SK-N-SH treated with all-trans-retinoic acid at 6 μM for 48 hours (cell line): ENCODE data around the gene UBQLNL.

Experiments used
- ATAC-seq: fragments of 200-7000 bp; cut with Tn5 transposase; 3 replicates; pipeline ENCODE4 v1.9.1; 2020; ENCODE audit warnings: mild to moderate bottlenecking, moderate library complexity
- ARNTL ChIP-seq: fragments of 450-650 bp; formaldehyde crosslinking; IDR thresholded peaks from 2 replicates; pipeline ENCODE4 v1.5.0; 2020; ENCODE audit warnings: low read depth, mild to moderate bottlenecking, moderate library complexity, borderline replicate concordance
- BACH2 ChIP-seq: fragments of 250-450 bp; sonication (Bioruptor Pico); IDR thresholded peaks from 2 replicates; pipeline ENCODE4 v1.9.0; 2021; ENCODE audit warnings: mild to moderate bottlenecking, borderline replicate concordance
- CREB5 ChIP-seq: fragments of 250-450 bp; sonication (Bioruptor Pico); IDR thresholded peaks from 2 replicates; pipeline ENCODE4 v1.5.1; 2020; ENCODE audit warnings: low read depth, mild to moderate bottlenecking, moderate library complexity
- CSDC2 ChIP-seq: fragments of 250-450 bp; sonication (Bioruptor Pico); IDR thresholded peaks from 2 replicates; pipeline ENCODE4 v1.5.0; 2020; ENCODE audit warnings: mild to moderate bottlenecking, moderate library complexity
- CSRNP3 ChIP-seq: fragments of 250-450 bp; sonication (Bioruptor Pico); IDR thresholded peaks from 2 replicates; pipeline ENCODE4 v1.5.1; 2021; ENCODE audit warnings: mild to moderate bottlenecking, moderate library complexity
- ESRRG ChIP-seq: fragments of 250-450 bp; sonication (Bioruptor Pico); IDR thresholded peaks from 2 replicates; pipeline ENCODE4 v1.6.1; 2021; ENCODE audit warnings: mild to moderate bottlenecking
- GLIS3 ChIP-seq: fragments of 250-450 bp; sonication (Bioruptor Pico); IDR thresholded peaks from 2 replicates; pipeline ENCODE4 v1.5.0; 2020; ENCODE audit warnings: mild to moderate bottlenecking, moderate library complexity
- ISL1 ChIP-seq: fragments of 250-450 bp; sonication (Bioruptor Pico); IDR thresholded peaks from 2 replicates; pipeline ENCODE4 v2.1.2; 2022; ENCODE audit warnings: mild to moderate bottlenecking, moderate library complexity
- OSR1 ChIP-seq: fragments of 250-450 bp; sonication (Bioruptor Pico); IDR thresholded peaks from 2 replicates; pipeline ENCODE4 v1.8.0; 2022; ENCODE audit warnings: moderate library complexity, mild to moderate bottlenecking, inconsistent platforms
- PATZ1 ChIP-seq: fragments of 250-450 bp; sonication (Bioruptor Pico); IDR thresholded peaks from 2 replicates; pipeline ENCODE4 v1.8.0; 2020; ENCODE audit warnings: mild to moderate bottlenecking, moderate library complexity, borderline replicate concordance
- POU6F1 ChIP-seq: fragments of 250-450 bp; sonication (Bioruptor Pico); IDR thresholded peaks from 2 replicates; pipeline ENCODE4 v1.8.0; 2021; ENCODE audit warnings: low read depth, mild to moderate bottlenecking, moderate library complexity, borderline replicate concordance
- PPARA ChIP-seq: fragments of 250-450 bp; sonication (Bioruptor Pico); IDR thresholded peaks from 2 replicates; pipeline ENCODE4 v1.5.0; 2020; ENCODE audit warnings: mild to moderate bottlenecking, borderline replicate concordance
- RARB ChIP-seq: fragments of 250-450 bp; sonication (Bioruptor Pico); IDR thresholded peaks from 2 replicates; pipeline ENCODE4 v1.8.0; 2021; ENCODE audit warnings: mild to moderate bottlenecking, moderate library complexity
- SNAI2 ChIP-seq: fragments of 250-450 bp; sonication (Bioruptor Pico); IDR thresholded peaks from 2 replicates; pipeline ENCODE4 v1.5.0; 2020; ENCODE audit warnings: mild to moderate bottlenecking, moderate library complexity
- TCF4 ChIP-seq: fragments of 250-450 bp; sonication (Bioruptor Pico); IDR thresholded peaks from 2 replicates; pipeline ENCODE4 v1.8.0; 2021; ENCODE audit warnings: mild to moderate bottlenecking, moderate library complexity, borderline replicate concordance
- TOX ChIP-seq: fragments of 250-450 bp; sonication (Bioruptor Pico); IDR thresholded peaks from 2 replicates; pipeline ENCODE4 v1.8.0; 2021; ENCODE audit warnings: mild to moderate bottlenecking, moderate library complexity, borderline replicate concordance
- TSHZ2 ChIP-seq: fragments of 250-450 bp; sonication (Bioruptor Pico); IDR thresholded peaks from 2 replicates; pipeline ENCODE4 v1.5.0; 2020; ENCODE audit warnings: mild to moderate bottlenecking, moderate library complexity
- ZC3H10 ChIP-seq: fragments of 250-450 bp; sonication (Bioruptor Pico); IDR thresholded peaks from 2 replicates; pipeline ENCODE4 v1.5.1; 2021; ENCODE audit warnings: mild to moderate bottlenecking, moderate library complexity
- ZFP3 ChIP-seq: fragments of 250-450 bp; sonication (Bioruptor Pico); IDR thresholded peaks from 2 replicates; pipeline ENCODE4 v1.5.0; 2020; ENCODE audit warnings: mild to moderate bottlenecking, moderate library complexity
- ZFP30 ChIP-seq: fragments of 450-650 bp; formaldehyde crosslinking; IDR thresholded peaks from 2 replicates; pipeline ENCODE4 v1.5.0; 2022; ENCODE audit warnings: mild to moderate bottlenecking, moderate library complexity
- ZNF565 ChIP-seq: fragments of 450-650 bp; formaldehyde crosslinking; conservative IDR thresholded peaks from 2 replicates; pipeline ENCODE4 v1.5.0; 2020; ENCODE audit warnings: low read depth, mild to moderate bottlenecking, moderate library complexity
- ZNF70 ChIP-seq: fragments of 450-650 bp; formaldehyde crosslinking; IDR thresholded peaks from 2 replicates; pipeline ENCODE4 v1.5.0; 2020; ENCODE audit warnings: mild to moderate bottlenecking, moderate library complexity
- ZNF8 ChIP-seq: fragments of 450-650 bp; formaldehyde crosslinking; IDR thresholded peaks from 2 replicates; pipeline ENCODE4 v1.5.0; 2020; ENCODE audit warnings: mild to moderate bottlenecking, moderate library complexity

UBQLNL gene

GRCh38 chr11:5557751-5558150, 41.3 kb upstream of the UBQLNL start:
- ATAC-seq, result no peak
- TF ChIP-seq PATZ1 (CRISPR knock-in tag), result no peak
- no peak for TF ChIP-seq CSDC2 (CRISPR knock-in tag)
- no peak for TF ChIP-seq ISL1 (CRISPR knock-in tag)
- no peak for TF ChIP-seq RARB (CRISPR knock-in tag)
- no peak for TF ChIP-seq ZC3H10 (CRISPR knock-in tag)
- no peak for TF ChIP-seq CREB5 (CRISPR knock-in tag)
- no peak for TF ChIP-seq ARNTL
- no peak for TF ChIP-seq BACH2 (CRISPR knock-in tag)
- no peak for TF ChIP-seq TOX (CRISPR knock-in tag)
- TF ChIP-seq PPARA (CRISPR knock-in tag), result no peak
- TF ChIP-seq ZNF8 (CRISPR knock-in tag), result no peak
- no peak for TF ChIP-seq OSR1
- TF ChIP-seq ZFP30 (CRISPR knock-in tag), result no peak
- TF ChIP-seq ESRRG, result no peak
- no peak for TF ChIP-seq ZNF565 (CRISPR knock-in tag)
- no peak for TF ChIP-seq TCF4 (CRISPR knock-in tag)
- no peak for TF ChIP-seq GLIS3 (CRISPR knock-in tag)
- no peak for TF ChIP-seq TSHZ2 (CRISPR knock-in tag)
- TF ChIP-seq, all 23 proteins: peak for 0

GRCh38 chr11:5556596-5557188, 40.2 kb upstream of the UBQLNL start:
- ATAC-seq, result no peak
- TF ChIP-seq ARNTL (no peak), TCF4 (CRISPR knock-in tag) (no peak), ZNF70 (CRISPR knock-in tag) (no peak), SNAI2 (CRISPR knock-in tag) (no peak), ZFP30 (CRISPR knock-in tag) (no peak), ZFP3 (no peak), ZC3H10 (CRISPR knock-in tag) (no peak), TSHZ2 (CRISPR knock-in tag) (no peak), GLIS3 (CRISPR knock-in tag) (no peak), CREB5 (CRISPR knock-in tag) (no peak), TOX (CRISPR knock-in tag) (no peak), POU6F1 (CRISPR knock-in tag) (no peak), CSDC2 (CRISPR knock-in tag) (no peak), ZNF8 (CRISPR knock-in tag) (no peak), OSR1 (no peak), BACH2 (CRISPR knock-in tag) (no peak), CSRNP3 (CRISPR knock-in tag) (no peak), ISL1 (CRISPR knock-in tag) (no peak), PATZ1 (CRISPR knock-in tag) (no peak), PPARA (CRISPR knock-in tag) (no peak)
